HG02981 (cell line): ENCODE data around the gene EIF4EBP3.

ENCODE experiments used
- ATAC-seq: cut with Tn5 transposase; IDR thresholded peaks from one replicate; pipeline ENCODE4 v1.9.1; 2021; ENCODE audit warnings: mild to moderate bottlenecking, moderate library complexity; ENCODE audit not compliant: unreplicated experiment

Gene EIF4EBP3

GRCh38 chr5:140556438-140556837 lies 9.0 kb downstream of the EIF4EBP3 start:
- no peak for ATAC-seq

- peak; percentile 96 for ATAC-seq
Measured at GRCh38 chr5:140557136-140557805, 9.8 kb downstream of the EIF4EBP3 start, which contains the start of gene SRA1. Gene SRA1 (minus strand): TSS chr5:140557473. CDS start chr5:140557452, 21 bp downstream.

DNA sequence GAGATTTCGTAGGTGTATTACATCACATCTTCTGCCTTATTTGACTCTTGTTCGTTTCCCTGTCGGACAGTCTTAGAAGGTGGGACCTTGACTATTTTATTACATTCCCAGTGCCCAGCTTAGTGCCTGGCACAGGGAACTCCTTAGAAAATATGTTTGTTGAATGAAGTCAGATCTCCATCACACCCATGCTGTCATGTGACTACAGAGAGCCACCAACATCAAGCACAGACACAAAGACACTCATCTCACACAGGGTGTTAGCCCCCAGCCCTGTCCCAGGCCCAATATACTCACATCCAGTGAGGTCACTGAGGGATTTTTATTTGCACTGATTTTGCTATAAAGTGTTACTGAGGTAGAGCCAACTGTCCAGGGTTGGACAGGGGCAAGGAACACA lies 10.5 kb downstream of the EIF4EBP3 start:
- ATAC-seq = no peak

- no peak for ATAC-seq
Measured at GRCh38 chr5:140558542-140558941, 11.1 kb downstream of the EIF4EBP3 start.

- ATAC-seq = no peak
Measured at GRCh38 chr5:140560227-140560626, 12.8 kb downstream of the EIF4EBP3 start.

GRCh38 chr5:140561753-140562523 lies 14.5 kb downstream of the EIF4EBP3 start:
- no peak for ATAC-seq

- no peak for ATAC-seq
Measured at GRCh38 chr5:140563596-140563995, 16.1 kb downstream of the EIF4EBP3 start.

- ATAC-seq = peak; percentile 87
Measured at GRCh38 chr5:140564196-140565023, 16.9 kb downstream of the EIF4EBP3 start, which contains the start of the genes APBB3 and SLC35A4. Gene APBB3 (minus strand): TSS chr5:140564598. CDS start chr5:140564245, 353 bp downstream. Gene SLC35A4 (plus strand): TSS chr5:140564828. CDS start chr5:140567170, 2,342 bp downstream.

DNA sequence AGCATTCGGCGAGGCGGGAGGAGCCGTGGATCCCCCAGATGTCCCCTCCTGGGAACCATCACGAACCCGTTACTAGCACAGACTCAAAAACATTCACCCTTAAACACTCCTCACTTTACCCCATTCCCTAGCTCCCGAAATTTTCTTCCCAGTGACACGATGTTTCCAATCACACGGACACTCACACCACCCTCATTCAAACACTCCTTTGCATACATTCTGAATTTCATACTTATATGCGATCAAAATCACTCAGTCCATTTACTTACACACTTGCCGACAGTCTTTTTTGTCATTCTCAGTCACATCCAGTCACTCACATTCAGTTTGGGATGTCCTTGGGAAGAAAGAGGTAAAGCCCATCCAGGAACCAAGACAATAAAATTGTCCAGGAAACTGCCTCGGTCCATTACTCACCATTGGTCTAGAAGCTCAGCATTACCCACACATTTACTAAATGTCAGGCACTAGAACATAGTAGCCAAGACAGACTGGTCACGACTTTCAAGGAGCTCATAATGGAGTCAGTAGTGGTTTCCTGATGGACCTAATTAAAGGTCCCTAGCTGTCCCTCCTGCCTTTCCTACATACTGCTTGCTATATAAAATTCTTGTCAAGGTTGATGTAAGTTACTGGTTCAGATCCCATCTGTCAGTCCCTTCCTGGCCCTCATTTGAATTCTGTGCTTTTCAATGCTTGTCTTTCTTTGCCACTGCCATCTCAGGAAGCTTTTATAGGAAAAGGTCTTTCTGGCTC lies 17.7 kb downstream of the EIF4EBP3 start:
- ATAC-seq = peak; percentile 2

DNA sequence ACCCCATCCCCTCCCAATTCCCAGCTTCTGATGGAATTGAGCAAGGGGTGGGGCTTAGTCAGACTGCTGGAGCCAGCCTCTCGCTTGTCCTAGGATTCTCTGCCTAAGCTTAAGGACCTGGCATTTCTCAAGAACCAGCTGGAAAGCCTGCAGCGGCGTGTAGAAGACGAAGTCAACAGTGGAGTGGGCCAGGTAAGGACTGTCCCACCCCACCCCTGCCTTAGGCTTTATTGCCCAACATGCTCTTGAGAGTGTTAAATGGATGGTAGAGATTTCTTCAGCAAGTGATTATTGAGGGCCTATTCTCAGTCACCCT lies 18.3 kb downstream of the EIF4EBP3 start:
- ATAC-seq = no peak

DNA sequence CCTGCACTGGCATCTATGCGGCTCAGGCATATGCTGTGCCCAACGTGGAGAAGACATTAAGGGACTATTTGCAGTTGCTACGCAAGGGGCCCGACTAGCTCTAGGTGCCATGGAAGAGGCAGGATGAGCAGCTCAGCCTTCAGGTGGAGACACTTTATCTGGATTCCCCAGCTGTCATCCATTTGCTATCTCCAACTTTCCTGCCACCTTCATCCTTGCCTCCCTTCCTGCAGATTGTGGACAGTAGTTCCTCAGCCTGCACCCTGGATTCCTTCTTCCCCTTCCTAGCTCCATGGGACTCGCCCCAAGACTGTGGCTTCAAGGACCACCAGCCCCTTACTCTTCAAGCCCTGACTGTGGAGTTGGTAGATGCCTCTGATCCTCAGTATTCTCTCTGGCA lies 19.2 kb downstream of the EIF4EBP3 start:
- ATAC-seq = no peak

- ATAC-seq = no peak
Measured at GRCh38 chr5:140567136-140567818, 19.8 kb downstream of the EIF4EBP3 start.

DNA sequence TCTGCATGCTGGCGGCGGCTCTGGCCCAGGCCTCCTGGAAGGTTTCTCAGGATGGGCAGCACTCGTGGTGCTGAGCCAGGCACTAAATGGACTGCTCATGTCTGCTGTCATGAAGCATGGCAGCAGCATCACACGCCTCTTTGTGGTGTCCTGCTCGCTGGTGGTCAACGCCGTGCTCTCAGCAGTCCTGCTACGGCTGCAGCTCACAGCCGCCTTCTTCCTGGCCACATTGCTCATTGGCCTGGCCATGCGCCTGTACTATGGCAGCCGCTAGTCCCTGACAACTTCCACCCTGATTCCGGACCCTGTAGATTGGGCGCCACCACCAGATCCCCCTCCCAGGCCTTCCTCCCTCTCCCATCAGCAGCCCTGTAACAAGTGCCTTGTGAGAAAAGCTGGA lies 20.4 kb downstream of the EIF4EBP3 start:
- no peak for ATAC-seq

DNA sequence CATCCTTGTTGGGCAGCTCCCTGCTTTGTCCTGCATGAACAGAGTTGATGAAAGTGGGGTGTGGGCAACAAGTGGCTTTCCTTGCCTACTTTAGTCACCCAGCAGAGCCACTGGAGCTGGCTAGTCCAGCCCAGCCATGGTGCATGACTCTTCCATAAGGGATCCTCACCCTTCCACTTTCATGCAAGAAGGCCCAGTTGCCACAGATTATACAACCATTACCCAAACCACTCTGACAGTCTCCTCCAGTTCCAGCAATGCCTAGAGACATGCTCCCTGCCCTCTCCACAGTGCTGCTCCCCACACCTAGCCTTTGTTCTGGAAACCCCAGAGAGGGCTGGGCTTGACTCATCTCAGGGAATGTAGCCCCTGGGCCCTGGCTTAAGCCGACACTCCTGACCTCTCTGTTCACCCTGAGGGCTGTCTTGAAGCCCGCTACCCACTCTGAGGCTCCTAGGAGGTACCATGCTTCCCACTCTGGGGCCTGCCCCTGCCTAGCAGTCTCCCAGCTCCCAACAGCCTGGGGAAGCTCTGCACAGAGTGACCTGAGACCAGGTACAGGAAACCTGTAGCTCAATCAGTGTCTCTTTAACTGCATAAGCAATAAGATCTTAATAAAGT lies 21.1 kb downstream of the EIF4EBP3 start:
- no peak for ATAC-seq

- no peak for ATAC-seq
Measured at GRCh38 chr5:140569197-140569596, 21.7 kb downstream of the EIF4EBP3 start.

DNA sequence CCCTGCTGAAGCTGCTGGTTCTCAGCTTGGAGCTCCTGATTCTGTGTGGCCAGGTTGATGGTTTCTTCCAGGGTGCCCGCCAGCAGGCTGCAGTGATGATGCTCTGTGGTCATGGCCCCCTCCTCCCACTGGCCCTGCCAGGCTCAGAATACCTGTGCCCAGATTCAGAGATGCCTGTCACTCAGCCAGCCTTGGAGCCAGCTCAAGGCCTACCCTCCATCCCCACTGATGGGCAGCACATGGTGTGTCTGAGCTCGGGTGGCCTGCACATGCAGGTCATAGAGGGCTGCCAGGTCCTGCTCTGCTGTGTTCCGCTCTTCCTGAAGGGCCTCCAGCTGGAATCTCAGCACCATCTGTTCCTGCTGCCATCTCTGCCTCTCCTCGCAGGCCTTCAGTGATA lies 22.6 kb downstream of the EIF4EBP3 start:
- ATAC-seq = no peak

GRCh38 chr5:140570488-140570887 lies 23.0 kb downstream of the EIF4EBP3 start:
- no peak for ATAC-seq

DNA sequence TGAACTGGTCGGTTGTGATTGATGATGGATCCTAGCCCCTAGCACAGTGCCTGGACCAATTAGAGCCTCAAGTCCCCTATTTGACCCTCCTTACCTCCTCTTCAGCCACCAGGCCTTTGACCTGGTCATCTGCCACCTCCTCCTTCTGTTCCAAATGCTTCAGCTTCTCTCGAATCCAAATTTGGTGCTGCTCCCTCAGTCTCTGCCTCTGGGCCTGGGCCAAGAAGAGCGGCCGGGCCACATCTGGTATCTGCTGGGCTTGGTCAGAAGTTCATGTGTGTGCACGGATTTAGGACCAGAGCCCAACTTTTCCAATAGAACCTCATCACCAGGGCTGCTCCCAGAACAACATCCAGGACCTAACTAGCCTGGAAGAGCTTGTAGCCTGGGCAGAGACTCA lies 23.6 kb downstream of the EIF4EBP3 start:
- no peak for ATAC-seq

DNA sequence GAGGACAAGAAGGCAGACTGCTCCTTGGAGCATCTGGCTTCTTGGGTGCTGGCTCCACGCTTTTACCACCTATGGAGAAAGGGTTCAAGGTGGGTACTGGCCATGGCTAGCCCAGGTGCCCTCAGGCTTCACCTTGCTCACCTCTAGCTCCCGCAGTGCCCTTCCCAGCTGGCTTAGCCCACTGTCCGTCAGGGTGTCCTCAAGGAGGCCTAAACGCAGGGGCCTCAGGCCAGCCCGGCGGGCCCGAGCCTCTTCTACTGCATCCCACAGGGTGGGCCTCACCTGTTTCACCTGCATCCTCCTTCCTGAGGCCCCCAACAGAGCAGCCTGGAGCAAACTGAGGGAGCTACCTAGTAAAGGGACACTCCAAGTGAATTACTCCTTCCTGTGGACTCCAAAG lies 26.2 kb downstream of the EIF4EBP3 start:
- ATAC-seq = no peak

- no peak for ATAC-seq
Measured at GRCh38 chr5:140574165-140574564, 26.7 kb downstream of the EIF4EBP3 start.
